ENCODE measurements around the gene MAP9.
"Not testable (repeated sequence)": the region's sequence is repeated elsewhere in the genome, so short reads cannot be mapped to it uniquely, and the experiment has no call there.

The MAP9 gene

GRCh38 chr4:155339999-155340398 lies 36.8 kb downstream of the MAP9 start:
- DNase-seq = no peak

GRCh38 chr4:155339588-155339987 lies 37.2 kb downstream of the MAP9 start:
- no peak for DNase-seq

GRCh38 chr4:155338196-155338595 lies 38.6 kb downstream of the MAP9 start:
- DNase-seq = no peak

GRCh38 chr4:155336242-155336641 lies 40.5 kb downstream of the MAP9 start:
- no peak for DNase-seq

- no peak for DNase-seq
Observed at GRCh38 chr4:155331478-155331877, 45.3 kb downstream of the MAP9 start.

GRCh38 chr4:155322782-155323181 lies 54.0 kb downstream of the MAP9 start:
- DNase-seq = no peak

GRCh38 chr4:155321006-155321405 lies 55.8 kb downstream of the MAP9 start:
- no peak for DNase-seq

GRCh38 chr4:155319516-155319915 lies 57.2 kb downstream of the MAP9 start:
- no peak for DNase-seq

GRCh38 chr4:155312027-155312426 lies 64.7 kb downstream of the MAP9 start:
- DNase-seq = not testable (repeated sequence)

GRCh38 chr4:155307731-155308277 lies 69.0 kb downstream of the MAP9 start:
- no peak for DNase-seq

- no peak for DNase-seq
Observed at GRCh38 chr4:155305619-155306018, 71.1 kb downstream of the MAP9 start.

- no peak for DNase-seq
Observed at GRCh38 chr4:155304375-155304774, 72.4 kb downstream of the MAP9 start.

GRCh38 chr4:155299103-155299502 lies 77.7 kb downstream of the MAP9 start:
- no peak for DNase-seq

Data from KG1 (cell line).